Mucosa of gallbladder (tissue), 1 donor: ENCODE results near the gene MYADML2. TPM values are rescaled to one million over a fixed set of nuclear protein-coding genes. Genes with fewer than 3 reads are reported as not detected.

ENCODE experiments used
- DNase-seq: peaks from one replicate; pipeline ENCODE4 v3.0.0-alpha.2; 2020; ENCODE audit warnings: low spot score
- total RNA-seq: library from RNA; stranded (reverse); gene quantifications from one replicate; pipeline ENCODE4 v1.2.1, GENCODE V29; 2021
- donor health status: DM: no; HTN: no; CAD: no.

Gene MYADML2
- total RNA-seq, 1 donor from 2014 or later: not detected

DNA sequence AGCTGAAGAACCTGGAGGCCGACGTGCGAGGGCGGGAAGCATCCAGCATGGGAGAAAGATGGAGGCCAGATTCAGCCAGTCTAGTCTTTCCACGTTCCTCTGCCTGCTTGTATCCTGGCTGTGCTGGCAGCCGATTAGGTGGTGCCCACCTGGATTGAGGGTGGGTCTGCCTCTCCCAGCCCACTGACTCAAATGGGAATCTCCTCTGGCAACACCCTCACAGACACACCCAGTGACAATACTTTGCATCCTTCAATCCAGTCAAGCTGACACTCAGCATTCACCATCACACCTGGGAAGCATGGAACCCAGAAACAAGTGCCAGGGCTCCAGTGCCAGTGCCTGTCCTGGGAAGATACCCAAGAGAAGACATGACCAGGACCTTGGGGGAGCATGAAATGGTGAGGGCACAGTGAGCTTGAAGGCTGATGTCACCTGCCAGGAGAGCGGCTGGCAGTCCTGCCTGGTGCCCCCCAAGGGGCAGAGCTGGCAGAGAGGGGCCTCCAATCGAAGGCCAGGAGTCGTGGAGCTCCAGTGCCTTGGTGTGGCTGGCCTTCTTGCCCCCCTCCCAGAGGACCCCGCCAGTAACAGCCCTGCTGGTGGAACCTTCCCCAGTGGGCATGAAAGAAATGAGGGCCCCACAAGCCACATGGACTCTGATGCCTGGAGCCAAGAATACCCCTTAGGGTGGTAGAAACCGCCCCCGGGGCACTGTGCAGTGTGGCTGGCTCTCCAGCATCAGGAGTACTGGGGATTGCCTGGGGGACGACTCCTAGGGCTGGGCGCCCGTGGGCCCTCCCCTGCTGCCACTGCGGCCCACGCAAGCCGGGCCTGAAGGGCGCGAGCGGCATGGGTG lies 45.6 kb downstream of the MYADML2 start:
- DNase-seq: no peak

DNA sequence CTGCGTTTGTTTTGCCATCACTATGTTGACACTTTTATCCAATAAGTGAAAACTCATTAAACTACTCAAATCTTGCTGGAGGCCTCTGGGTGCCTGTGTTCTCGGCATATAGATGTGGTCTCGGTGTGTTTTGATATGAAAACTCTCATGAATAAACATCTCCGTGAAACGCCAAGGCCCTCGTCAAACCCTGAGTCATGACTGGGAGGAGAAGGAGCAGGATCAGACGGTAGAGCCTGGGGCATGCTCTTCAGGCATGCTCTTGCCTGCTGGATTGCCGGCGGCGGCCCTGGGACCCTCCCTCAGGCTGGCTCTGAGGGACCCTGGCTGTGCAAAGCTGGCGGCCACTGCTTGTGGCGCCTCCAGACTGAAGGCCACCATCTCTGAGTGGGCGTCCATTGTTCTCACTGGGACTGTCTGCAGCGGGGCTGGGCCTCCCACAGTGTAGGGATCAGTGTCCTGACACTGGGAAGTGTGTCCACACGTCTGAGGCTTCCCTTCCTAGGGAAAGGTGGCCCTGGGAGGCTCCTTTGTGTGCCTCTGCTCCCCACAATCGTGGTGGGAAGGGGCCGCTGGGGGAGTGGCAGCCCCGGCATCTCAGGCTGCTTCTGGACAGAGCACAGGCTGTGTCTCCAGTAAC lies 46.7 kb downstream of the MYADML2 start:
- DNase-seq: no peak

- DNase-seq: no peak
These were observed 47.4 kb downstream of the MYADML2 start for GRCh38 chr17:81899514-81900166.

- no peak for DNase-seq
These were observed 48.1 kb downstream of the MYADML2 start for GRCh38 chr17:81898885-81899284.

DNA sequence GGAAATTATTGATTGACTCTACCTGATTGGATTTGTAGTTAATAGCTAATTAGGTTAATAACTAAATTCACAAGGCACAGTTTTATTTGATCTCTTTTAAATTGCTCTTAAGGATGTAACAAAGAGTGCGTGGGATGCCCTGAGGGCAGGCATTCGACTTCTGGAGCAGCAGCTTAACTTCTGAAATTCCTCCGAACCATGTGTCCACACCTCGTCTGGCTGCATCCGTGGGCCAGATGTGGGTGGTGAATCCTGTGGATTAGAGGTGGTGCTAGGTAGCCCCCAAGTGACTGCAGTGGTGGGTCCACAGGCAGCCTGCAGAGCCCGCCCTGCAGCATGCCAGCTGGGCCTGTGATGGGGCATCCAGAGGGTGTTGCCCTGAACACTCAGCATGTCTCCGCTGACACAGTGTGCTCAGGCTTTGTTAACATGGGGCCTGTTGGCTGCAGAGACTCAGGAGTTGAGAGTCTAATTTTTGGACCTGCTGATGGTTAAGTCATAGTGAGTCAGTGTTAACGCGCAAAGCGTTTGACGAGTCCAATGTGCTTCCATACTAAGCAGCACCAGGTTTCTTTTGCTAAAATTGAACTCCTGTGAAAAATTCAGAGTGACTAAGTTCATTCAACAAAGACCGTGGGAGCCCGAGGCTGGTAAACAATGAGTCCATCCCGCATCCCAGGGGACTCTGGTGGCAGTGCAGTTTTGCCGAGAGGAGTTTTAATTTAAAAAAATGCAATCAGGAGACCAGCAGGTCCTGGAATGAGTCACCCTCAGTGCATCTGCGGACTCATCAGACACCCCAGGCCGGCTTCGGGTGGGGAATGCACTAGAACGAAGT lies 48.8 kb downstream of the MYADML2 start:
- DNase-seq: no peak

GRCh38 chr17:81895400-81895799 lies 51.6 kb downstream of the MYADML2 start:
- DNase-seq: no peak

- DNase-seq: no peak
These were observed 55.8 kb downstream of the MYADML2 start for GRCh38 chr17:81891303-81891552.

GRCh38 chr17:81890447-81891302 lies 56.4 kb downstream of the MYADML2 start:
- DNase-seq: no peak

Other genes starting within 250 kb of the MYADML2 start
- gene MRPL12, start 243.9 kb downstream of the MYADML2 start, total RNA-seq: 48.6 TPM
- 34.1 TPM for gene SLC25A10, start 234.9 kb downstream of the MYADML2 start, total RNA-seq
- 0.20 TPM for gene GCGR, start 143.1 kb downstream of the MYADML2 start, total RNA-seq
- 85.3 TPM for gene MCRIP1, start 113.9 kb downstream of the MYADML2 start, total RNA-seq
- not detected for gene PPP1R27, start 112.2 kb downstream of the MYADML2 start, total RNA-seq
- gene P4HB, start 86.7 kb downstream of the MYADML2 start, total RNA-seq: 611 TPM
- 340 TPM for gene ARHGDIA, start 75.9 kb downstream of the MYADML2 start, total RNA-seq
- 48.1 TPM for gene ALYREF, start 55.6 kb downstream of the MYADML2 start, total RNA-seq
- gene ANAPC11, start 55.5 kb downstream of the MYADML2 start, total RNA-seq: 124 TPM
- 0.55 TPM for gene NPB, start 45.0 kb downstream of the MYADML2 start, total RNA-seq
- gene PCYT2, start 35.8 kb downstream of the MYADML2 start, total RNA-seq: 66.0 TPM
- gene SIRT7, start 29.1 kb downstream of the MYADML2 start, total RNA-seq: 58.1 TPM
- gene MAFG, start 19.5 kb downstream of the MYADML2 start, total RNA-seq: 31.6 TPM
- 12.6 TPM for gene PYCR1, start 9.9 kb downstream of the MYADML2 start, total RNA-seq
- 1.3 TPM for gene NOTUM, start 14.0 kb upstream of the MYADML2 start, total RNA-seq
- 45.4 TPM for gene ASPSCR1, start 30.4 kb upstream of the MYADML2 start, total RNA-seq
- gene CENPX, start 75.6 kb upstream of the MYADML2 start, total RNA-seq: 43.4 TPM
- gene LRRC45, start 76.1 kb upstream of the MYADML2 start, total RNA-seq: 26.4 TPM
- gene RAC3, start 84.4 kb upstream of the MYADML2 start, total RNA-seq: 8.9 TPM
- 102 TPM for gene DCXR, start 90.5 kb upstream of the MYADML2 start, total RNA-seq
- 51.6 TPM for gene RFNG, start 104.6 kb upstream of the MYADML2 start, total RNA-seq
- 107 TPM for gene GPS1, start 104.7 kb upstream of the MYADML2 start, total RNA-seq
- 92.4 TPM for gene DUS1L, start 118.6 kb upstream of the MYADML2 start, total RNA-seq
- 181 TPM for gene FASN, start 151.0 kb upstream of the MYADML2 start, total RNA-seq